OCI-LY7 (cell line): ENCODE measurements around the gene SACS. TPM values are rescaled to one million over a fixed set of nuclear protein-coding genes. Genes with fewer than 3 reads are reported as not detected.

Experiments used
- BruUV-seq: library from RNA; stranded (reverse); fragments of 400-500 nt; replicated peaks from 2 replicates; lab custom pipeline; 2021; lab: Mats Ljungman, UMichigan
- CTCF ChIA-PET: fragments of 300-600 bp; sonication (Branson Sonifier 250); formaldehyde crosslinking; loops from one replicate; lab custom pipeline; 2022; ENCODE audit warnings: antibody characterized with exemption; ENCODE audit not compliant: unreplicated experiment; lab: Charles Lee
- POLR2A ChIA-PET: fragments of 300-600 bp; sonication (Branson Sonifier 250); formaldehyde crosslinking; loops from one replicate; lab custom pipeline; 2022; ENCODE audit warnings: antibody characterized with exemption; lab: Charles Lee
- DNase-seq: peaks from one replicate; pipeline ENCODE4 v3.0.0-alpha.2; 2015; ENCODE audit warnings: low spot score
- H2AFZ ChIP-seq: fragments of 200-600 bp; sonication (generic), shearing (Covaris generic); 2 replicates; pipeline ENCODE4 v1.6.1; 2014; ENCODE audit warnings: mild to moderate bottlenecking, antibody characterized with exemption, low read length, moderate library complexity
- H3K27ac ChIP-seq: fragments of 200-600 bp; sonication (generic); 2 replicates; pipeline ENCODE4 v1.5.1; 2014; ENCODE audit warnings: mixed run types, low read depth, mild to moderate bottlenecking, moderate library complexity, low read length, inconsistent platforms; ENCODE audit not compliant: poor library complexity, severe bottlenecking
- H3K36me3 ChIP-seq: fragments of 200-600 bp; sonication (generic); 2 replicates; pipeline ENCODE4 v1.6.1; 2014; ENCODE audit warnings: mild to moderate bottlenecking, antibody characterized with exemption, low read length, moderate library complexity, mixed read lengths; ENCODE audit not compliant: insufficient read depth
- H3K4me1 ChIP-seq: fragments of 200-600 bp; sonication (generic); 2 replicates; pipeline ENCODE4 v1.5.1; 2014; ENCODE audit warnings: mild to moderate bottlenecking, low read length; ENCODE audit not compliant: insufficient read depth, poor library complexity, severe bottlenecking
- H3K4me2 ChIP-seq: fragments of 200-600 bp; sonication (generic); 2 replicates; pipeline ENCODE4 v1.6.1; 2014; ENCODE audit warnings: mild to moderate bottlenecking, low read length
- H3K4me3 ChIP-seq: fragments of 200-600 bp; sonication (generic); 2 replicates; pipeline ENCODE4 v1.5.1; 2014; ENCODE audit warnings: mild to moderate bottlenecking, low read depth, low read length; ENCODE audit not compliant: poor library complexity, severe bottlenecking
- H3K79me2 ChIP-seq: fragments of 200-600 bp; sonication (generic); 2 replicates; pipeline ENCODE4 v1.6.1; 2016; ENCODE audit warnings: low read depth, mild to moderate bottlenecking, low read length, moderate library complexity, mixed read lengths; ENCODE audit not compliant: insufficient read depth
- H3K9me2 ChIP-seq: fragments of 200-600 bp; sonication (generic); 2 replicates; pipeline ENCODE4 v1.6.1; 2016; ENCODE audit warnings: mild to moderate bottlenecking, low read length, mixed read lengths; ENCODE audit not compliant: insufficient read depth
- H3K9me3 ChIP-seq: fragments of 200-600 bp; sonication (generic); 2 replicates; pipeline ENCODE4 v1.6.1; 2014; ENCODE audit warnings: mild to moderate bottlenecking, mixed run types, low read length, mixed read lengths
- H4K20me1 ChIP-seq: fragments of 200-600 bp; sonication (generic); 2 replicates; pipeline ENCODE4 v1.6.1; 2014; ENCODE audit warnings: mild to moderate bottlenecking, antibody characterized with exemption, low read length, moderate library complexity, mixed read lengths; ENCODE audit not compliant: insufficient read depth
- EZH2phosphoT487 ChIP-seq: fragments of 200-600 bp; sonication (generic); IDR thresholded peaks from 2 replicates; pipeline ENCODE4 v1.6.1; 2018; ENCODE audit warnings: low read depth, borderline replicate concordance, mild to moderate bottlenecking, mixed run types, antibody characterized with exemption, low read length, moderate library complexity, mixed read lengths
- intact Hi-C: fragments of 100-400 bp; cut with micrococcal nuclease; formaldehyde crosslinking; loops from one replicate; pipeline ENCODE4 v1.10.0; 2022; ENCODE audit not compliant: unreplicated experiment
- total RNA-seq, 2 experiments: library from RNA; depleted of rRNA in 1 of 2; stranded (reverse); fragments of >200 nt in 1 of 2; shearing (Covaris generic) in 1 of 2; gene quantifications; 2 replicates each; pipeline ENCODE4 v1.2.3, GENCODE V29; 2014 to 2022
- TF ChIP-seq, protein P1 (sequence below): fragments of 200-600 bp; sonication (generic); conservative IDR thresholded peaks from 2 replicates; pipeline ENCODE4 v1.5.1; 2014; ENCODE audit warnings: mild to moderate bottlenecking, antibody characterized with exemption, low read length, moderate library complexity, mixed read lengths

The SACS gene
- total RNA-seq, 2 experiments from 2014 or later = 9.8 to 22.6 TPM

DNA sequence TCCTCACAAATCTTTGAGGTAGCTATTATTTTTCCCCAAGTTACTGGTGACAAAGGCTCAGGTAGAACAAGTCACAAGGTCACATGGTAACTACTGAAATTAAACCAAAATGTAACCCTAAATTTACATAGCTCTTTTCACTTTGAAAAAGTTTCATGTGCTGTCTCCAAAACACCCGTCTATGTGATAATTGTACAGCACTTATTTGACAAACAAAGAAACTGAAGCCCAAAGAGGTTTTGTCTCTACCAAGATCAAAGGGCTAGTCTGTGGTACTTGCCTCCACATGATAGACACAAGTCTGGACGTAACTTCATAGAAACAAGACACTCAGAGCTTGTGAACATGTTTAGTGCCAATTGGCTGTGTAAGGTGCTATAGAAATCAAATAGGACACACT, 108.3 kb downstream of the SACS start:
- Histone ChIP-seq H3K36me3 (no peaks in the 10 kb centered on the region), H4K20me1 (no peaks in the 10 kb centered on the region), H3K4me3 (no peak overlapping the region), H3K9me3 (no peaks in the 10 kb centered on the region), H3K9me2 (no peaks in the 10 kb centered on the region), H3K4me2 (no peak overlapping the region), H3K79me2 (no peaks in the 10 kb centered on the region), H2AFZ (no peak overlapping the region), H3K27ac (no peak overlapping the region), H3K4me1 (no peaks in the 10 kb centered on the region)
- no TSS peak for BruUV-seq
- no peak for DNase-seq
- ChIA-PET CTCF (no interaction called here), POLR2A (interaction anchor here (0.5 to 0.6 kb wide), 2 partner anchors 52 to 279 kb away, joined by 3 read pairs; no protein-coding TSS in a partner anchor)
- TF ChIP-seq, protein P1, sequence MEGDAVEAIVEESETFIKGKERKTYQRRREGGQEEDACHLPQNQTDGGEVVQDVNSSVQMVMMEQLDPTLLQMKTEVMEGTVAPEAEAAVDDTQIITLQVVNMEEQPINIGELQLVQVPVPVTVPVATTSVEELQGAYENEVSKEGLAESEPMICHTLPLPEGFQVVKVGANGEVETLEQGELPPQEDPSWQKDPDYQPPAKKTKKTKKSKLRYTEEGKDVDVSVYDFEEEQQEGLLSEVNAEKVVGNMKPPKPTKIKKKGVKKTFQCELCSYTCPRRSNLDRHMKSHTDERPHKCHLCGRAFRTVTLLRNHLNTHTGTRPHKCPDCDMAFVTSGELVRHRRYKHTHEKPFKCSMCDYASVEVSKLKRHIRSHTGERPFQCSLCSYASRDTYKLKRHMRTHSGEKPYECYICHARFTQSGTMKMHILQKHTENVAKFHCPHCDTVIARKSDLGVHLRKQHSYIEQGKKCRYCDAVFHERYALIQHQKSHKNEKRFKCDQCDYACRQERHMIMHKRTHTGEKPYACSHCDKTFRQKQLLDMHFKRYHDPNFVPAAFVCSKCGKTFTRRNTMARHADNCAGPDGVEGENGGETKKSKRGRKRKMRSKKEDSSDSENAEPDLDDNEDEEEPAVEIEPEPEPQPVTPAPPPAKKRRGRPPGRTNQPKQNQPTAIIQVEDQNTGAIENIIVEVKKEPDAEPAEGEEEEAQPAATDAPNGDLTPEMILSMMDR = no peak
- no peak for TF ChIP-seq EZH2phosphoT487
- intact Hi-C loops = no loop called here

GRCh38 chr13:23323946-23324709, 109.4 kb downstream of the SACS start:
- TF ChIP-seq EZH2phosphoT487 = no peak
- no TSS peak for BruUV-seq
- no peaks in the 10 kb centered on the region for H3K4me1 ChIP-seq

GRCh38 chr13:23322353-23323336, 110.9 kb downstream of the SACS start:
- Histone ChIP-seq H3K4me3 (no peak overlapping the region), H3K4me2 (no peak overlapping the region), H3K27ac (no peak overlapping the region), H3K9me2 (no peaks in the 10 kb centered on the region), H3K9me3 (no peaks in the 10 kb centered on the region), H4K20me1 (no peaks in the 10 kb centered on the region), H3K4me1 (no peaks in the 10 kb centered on the region), H3K79me2 (no peaks in the 10 kb centered on the region), H3K36me3 (no peaks in the 10 kb centered on the region), H2AFZ (no peak overlapping the region)
- no TSS peak for BruUV-seq
- POLR2A ChIA-PET = interaction anchor here (0.6 kb wide), 1 partner anchor 68 kb away, joined by 5 read pairs; no protein-coding TSS in a partner anchor
- intact Hi-C loops = no loop called here
- CTCF ChIA-PET = no interaction called here
- no peak for DNase-seq
- TF ChIP-seq EZH2phosphoT487 = no peak
- TF ChIP-seq, protein P1 = no peak

More at GRCh38 chr13:23323946-23324709, 109.4 kb downstream of the SACS start:
- POLR2A ChIA-PET = no interaction called here
- no peak overlapping the region for H3K4me3 ChIP-seq
- CTCF ChIA-PET = no interaction called here
- H3K4me2 ChIP-seq = no peak overlapping the region
- H2AFZ ChIP-seq = no peak overlapping the region
- intact Hi-C loops = no loop called here
- no peaks in the 10 kb centered on the region for H3K9me3 ChIP-seq
- H3K27ac ChIP-seq = no peak overlapping the region
- no peaks in the 10 kb centered on the region for H3K36me3 ChIP-seq
- no peaks in the 10 kb centered on the region for H3K9me2 ChIP-seq
- H3K79me2 ChIP-seq = no peaks in the 10 kb centered on the region
- no peaks in the 10 kb centered on the region for H4K20me1 ChIP-seq
- DNase-seq = no peak
